Measurements from ENCODE around the gene CEP78.

CEP78 gene

DNA sequence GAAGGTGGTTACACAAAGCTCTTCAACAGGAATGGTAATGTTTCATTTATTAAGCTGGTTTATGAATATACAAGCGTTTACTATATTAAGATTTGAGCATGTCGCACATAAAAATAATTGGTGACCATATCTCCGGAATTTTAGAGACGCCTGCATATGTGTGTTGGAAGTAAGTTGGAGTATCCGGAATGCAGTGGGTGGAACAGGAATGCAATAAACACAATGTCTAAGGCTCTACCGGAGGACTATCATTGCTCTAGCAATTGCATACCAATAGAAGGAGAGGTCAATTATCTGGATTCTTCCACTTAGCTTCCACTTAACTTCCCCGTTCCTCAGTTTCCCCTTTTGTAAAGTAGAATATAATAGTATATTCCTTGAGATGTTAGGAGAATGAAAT, 1.1 kb upstream of the CEP78 start:
- DNase-seq (ENCODE audit: low read depth): no peak
- H3K4me3 ChIP-seq (ENCODE audit: low read depth, low read length): peak overlapping the region; percentile 90
- TF ChIP-seq, protein P1, sequence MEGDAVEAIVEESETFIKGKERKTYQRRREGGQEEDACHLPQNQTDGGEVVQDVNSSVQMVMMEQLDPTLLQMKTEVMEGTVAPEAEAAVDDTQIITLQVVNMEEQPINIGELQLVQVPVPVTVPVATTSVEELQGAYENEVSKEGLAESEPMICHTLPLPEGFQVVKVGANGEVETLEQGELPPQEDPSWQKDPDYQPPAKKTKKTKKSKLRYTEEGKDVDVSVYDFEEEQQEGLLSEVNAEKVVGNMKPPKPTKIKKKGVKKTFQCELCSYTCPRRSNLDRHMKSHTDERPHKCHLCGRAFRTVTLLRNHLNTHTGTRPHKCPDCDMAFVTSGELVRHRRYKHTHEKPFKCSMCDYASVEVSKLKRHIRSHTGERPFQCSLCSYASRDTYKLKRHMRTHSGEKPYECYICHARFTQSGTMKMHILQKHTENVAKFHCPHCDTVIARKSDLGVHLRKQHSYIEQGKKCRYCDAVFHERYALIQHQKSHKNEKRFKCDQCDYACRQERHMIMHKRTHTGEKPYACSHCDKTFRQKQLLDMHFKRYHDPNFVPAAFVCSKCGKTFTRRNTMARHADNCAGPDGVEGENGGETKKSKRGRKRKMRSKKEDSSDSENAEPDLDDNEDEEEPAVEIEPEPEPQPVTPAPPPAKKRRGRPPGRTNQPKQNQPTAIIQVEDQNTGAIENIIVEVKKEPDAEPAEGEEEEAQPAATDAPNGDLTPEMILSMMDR (IDR thresholded peaks at IDR 0.05; ENCODE audit: insufficient read depth, low read depth, low read length, missing control alignments): no peak

DNA sequence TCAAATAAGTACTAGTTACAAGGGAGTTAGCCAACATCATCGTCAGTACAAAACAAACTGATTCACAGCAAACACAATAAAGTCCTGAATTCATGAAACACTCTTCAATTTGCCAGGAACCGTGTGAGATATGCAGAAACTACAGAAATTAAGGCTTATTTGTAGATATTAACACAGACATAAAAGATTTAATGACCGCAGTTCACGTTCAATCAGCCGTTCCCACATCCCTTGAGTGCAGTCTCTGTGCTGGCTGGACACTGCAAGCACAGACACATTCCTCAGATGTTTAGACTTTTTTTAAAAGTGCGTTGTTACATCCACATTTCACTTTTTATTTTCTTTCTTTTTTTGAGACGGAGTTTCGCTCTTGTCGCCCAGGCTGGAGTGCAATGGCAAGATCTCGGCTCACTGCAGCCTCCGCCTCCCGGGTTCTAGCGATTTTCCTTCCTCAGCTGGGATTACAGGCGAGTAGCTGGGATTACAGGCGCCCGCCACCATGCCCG, 566 bp upstream of the CEP78 start:
- no peak for DNase-seq (ENCODE audit: low read depth)
- peak overlapping the region; percentile 90 for H3K4me3 ChIP-seq (ENCODE audit: low read depth, low read length)
- TF ChIP-seq, protein P1 (IDR thresholded peaks at IDR 0.05; ENCODE audit: insufficient read depth, low read depth, low read length, missing control alignments): no peak

DNA sequence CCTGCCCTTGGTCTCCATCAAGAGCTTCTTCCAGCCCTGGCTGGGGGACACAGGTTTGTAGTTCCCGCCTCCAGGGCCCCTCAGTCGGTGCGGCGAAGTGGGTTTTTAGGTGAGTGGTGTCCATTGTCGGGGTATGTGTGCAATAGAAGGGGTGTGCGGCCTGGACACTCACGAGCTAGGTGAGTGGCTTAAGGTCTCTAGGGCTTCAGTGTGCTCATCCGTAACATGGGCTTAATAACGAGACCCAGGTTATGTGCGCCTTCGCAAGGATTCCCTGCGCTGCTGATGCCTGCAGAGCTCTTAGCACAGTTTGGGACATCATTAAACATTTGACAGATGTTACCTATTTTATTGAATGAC, 656 bp downstream of the CEP78 start:
- H3K4me3 ChIP-seq (ENCODE audit: low read depth, low read length): peak overlapping the region; percentile 90
- DNase-seq (ENCODE audit: low read depth): peak; percentile 45
- TF ChIP-seq, protein P1 (IDR thresholded peaks at IDR 0.05; ENCODE audit: insufficient read depth, low read depth, low read length, missing control alignments): no peak

DNA sequence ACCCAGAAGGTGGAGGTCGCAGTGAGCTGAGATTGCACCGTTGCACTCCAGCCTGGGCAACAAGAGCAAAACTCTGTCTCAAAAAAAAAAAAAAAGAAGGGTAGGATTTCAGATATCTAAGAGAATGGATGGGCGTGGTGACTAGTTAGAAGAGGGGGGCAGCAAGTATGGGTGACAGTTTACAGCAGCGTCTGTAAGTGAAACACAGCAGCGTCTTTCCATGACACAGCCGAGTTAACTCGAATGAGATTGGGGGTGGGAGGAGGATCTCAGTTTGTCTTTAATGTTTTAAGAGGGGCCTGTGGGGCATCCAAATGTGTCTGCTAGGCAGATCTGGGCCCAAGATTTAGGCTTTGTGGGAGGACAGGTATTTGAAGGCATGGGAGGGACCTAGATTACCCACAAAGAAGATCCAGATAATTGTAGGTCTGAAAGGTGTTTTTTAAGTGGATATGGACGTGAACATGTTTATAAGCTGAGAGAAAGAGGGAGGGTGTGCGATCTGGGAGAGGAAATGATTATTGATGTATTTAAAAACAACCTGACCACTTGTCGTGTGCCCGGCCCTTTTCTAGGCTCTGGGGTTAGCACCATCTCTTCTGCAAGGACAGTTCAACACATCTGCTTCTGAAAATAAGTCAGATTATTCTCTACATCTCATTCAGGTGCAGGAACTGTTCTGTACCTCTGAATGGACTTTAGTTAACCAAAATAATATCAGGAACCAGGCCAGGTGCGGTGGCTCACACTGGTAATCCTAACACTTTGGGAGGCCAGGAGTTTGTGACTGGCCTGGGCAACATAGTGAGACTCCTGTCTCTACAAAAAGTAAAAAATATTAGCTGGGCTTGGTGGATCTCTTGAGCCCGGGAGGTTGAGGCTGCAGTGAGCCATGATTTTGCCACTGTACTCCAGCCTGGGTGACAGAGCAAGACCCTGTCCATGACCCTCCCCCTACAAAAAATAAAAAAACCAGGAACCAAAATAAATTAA, 2.5 kb downstream of the CEP78 start:
- H3K4me3 ChIP-seq (ENCODE audit: low read depth, low read length): no peak overlapping the region
- no peak for DNase-seq (ENCODE audit: low read depth)
- TF ChIP-seq, protein P1 (IDR thresholded peaks at IDR 0.05; ENCODE audit: insufficient read depth, low read depth, low read length, missing control alignments): no peak

DNA sequence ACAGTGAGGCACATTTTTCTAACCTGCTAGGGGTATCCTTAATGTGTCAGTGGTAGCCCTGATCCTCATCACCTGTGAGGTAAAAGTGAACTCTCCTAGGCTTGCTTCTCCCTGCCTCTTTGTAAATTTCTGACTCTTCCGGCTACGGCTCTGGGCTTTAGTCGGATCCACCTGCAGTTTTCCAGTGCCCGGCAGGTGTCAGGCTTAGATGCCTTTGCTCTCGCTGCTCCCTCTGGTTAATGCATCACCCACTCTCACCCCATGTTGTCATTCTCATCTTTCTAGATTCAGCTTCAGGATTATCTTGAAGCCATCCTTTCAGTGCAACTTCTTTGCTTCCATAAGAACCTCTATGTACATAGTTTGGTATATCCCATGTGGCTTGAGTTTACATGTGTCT, 3.6 kb downstream of the CEP78 start:
- TF ChIP-seq, protein P1 (IDR thresholded peaks at IDR 0.05; ENCODE audit: insufficient read depth, low read depth, low read length, missing control alignments): no peak
- no peak overlapping the region for H3K4me3 ChIP-seq (ENCODE audit: low read depth, low read length)
- no peak for DNase-seq (ENCODE audit: low read depth)

DNA sequence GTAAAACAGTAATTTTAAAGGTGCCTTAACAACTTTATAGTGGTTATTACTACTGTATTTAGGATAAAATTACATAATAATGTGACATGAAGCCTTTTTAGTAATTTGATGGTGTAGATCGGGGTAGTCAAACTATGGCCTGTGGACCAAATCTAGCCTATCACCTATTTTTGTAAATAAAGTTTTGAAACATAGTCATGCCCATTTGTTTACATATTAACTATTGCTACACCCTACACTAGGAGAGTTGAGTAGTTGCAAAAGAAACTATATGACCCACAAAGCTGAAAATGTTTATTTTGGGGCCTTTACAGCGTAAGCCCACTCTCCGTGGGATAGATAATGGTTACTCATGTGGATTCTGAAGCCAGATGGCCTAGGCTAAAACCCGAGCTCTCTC, 6.2 kb downstream of the CEP78 start:
- DNase-seq (ENCODE audit: low read depth): no peak
- H3K4me3 ChIP-seq (ENCODE audit: low read depth, low read length): no peak overlapping the region
- TF ChIP-seq, protein P1 (IDR thresholded peaks at IDR 0.05; ENCODE audit: insufficient read depth, low read depth, low read length, missing control alignments): no peak
